GM12878 (cell line): Measurements from ENCODE around the gene RFXANK. TPM values are rescaled to one million over a fixed set of nuclear protein-coding genes. Genes with fewer than 3 reads are reported as not detected.

Experiments used
- CUX1 ChIP-seq: IDR thresholded peaks from 2 replicates; pipeline ENCODE4 v1.6.1; 2012; ENCODE audit warnings: improper control_type of control experiment, low read depth, low read length; ENCODE audit not compliant: insufficient replicate concordance
- EGR1 ChIP-seq, 2 experiments: IDR thresholded peaks; 1 replicate in 1 of 2; 2 replicates in 1 of 2; pipeline ENCODE4 v1.6.1; 2011 to 2012; ENCODE audit warnings: low read depth in 2 of 2, low read length in 2 of 2, borderline replicate concordance in 1 of 2, mild to moderate bottlenecking in 1 of 2, moderate library complexity in 1 of 2
- ETV6 ChIP-seq, 2 experiments: fragments of 450-650 bp in 1 of 2; IDR thresholded peaks in 1 of 2; conservative IDR thresholded peaks in 1 of 2; 2 replicates each; pipeline ENCODE4 v1.6.1; 2014; ENCODE audit warnings: antibody characterized with exemption in 1 of 2, borderline replicate concordance in 1 of 2, low read depth in 1 of 2, mild to moderate bottlenecking in 1 of 2, moderate library complexity in 1 of 2
- HDAC6 ChIP-seq: fragments of 200-600 bp; sonication (generic); IDR thresholded peaks from one replicate; pipeline ENCODE4 v1.8.0; 2017; ENCODE audit warnings: antibody characterized with exemption; ENCODE audit not compliant: unreplicated experiment
- KAT2A ChIP-seq: conservative IDR thresholded peaks from 2 replicates; pipeline ENCODE4 v1.6.1; 2011; ENCODE audit warnings: low read depth, low read length; ENCODE audit not compliant: control insufficient read depth
- NFXL1 ChIP-seq: fragments of 450-650 bp; IDR thresholded peaks from 2 replicates; pipeline ENCODE4 v1.6.1; 2017; ENCODE audit warnings: antibody characterized with exemption, mild to moderate bottlenecking, borderline replicate concordance
- POLR2A ChIP-seq: IDR thresholded peaks from 2 replicates; pipeline ENCODE4 v1.6.1; 2011; ENCODE audit warnings: low read depth, mild to moderate bottlenecking, low read length
- SPI1 ChIP-seq: IDR thresholded peaks from 2 replicates; pipeline ENCODE4 v1.6.1; 2011; ENCODE audit warnings: low read depth, mild to moderate bottlenecking, low read length, moderate library complexity, borderline replicate concordance; ENCODE audit not compliant: insufficient read depth
- SREBF2 ChIP-seq: IDR thresholded peaks from 2 replicates; pipeline ENCODE4 v1.6.1; 2012; ENCODE audit warnings: mild to moderate bottlenecking, low read length
- SRF ChIP-seq, 2 experiments: IDR thresholded peaks; 2 replicates each; pipeline ENCODE4 v1.6.1; 2011; ENCODE audit warnings: low read depth in 2 of 2, low read length in 2 of 2, mild to moderate bottlenecking in 1 of 2, moderate library complexity in 1 of 2
- ZNF592 ChIP-seq: fragments of 450-650 bp; IDR thresholded peaks from 2 replicates; pipeline ENCODE4 v1.6.1; 2017; ENCODE audit warnings: mild to moderate bottlenecking, moderate library complexity
- polyA plus RNA-seq, 11 experiments: library from polyadenylated mRNA; depleted of rRNA in 4 of 11; unstranded in 6 of 11; stranded (reverse) in 5 of 11; fragments of >200 nt; fragmentation: Nextera tagmentation in 4 of 11; fragmentation: Illumina TruSeq in 1 of 11; extraction: Ambion mirVana in 4 of 11; extraction: Trizol in 1 of 11; gene quantifications; 1 replicate in 1 of 11; 2 replicates in 10 of 11; pipeline versions ENCODE4 v1.2.1 to v1.2.3, GENCODE V29; 2011 to 2016; ENCODE audit warnings: inconsistent platforms in 2 of 11, missing spikeins in 2 of 11, low read depth in 1 of 11
- total RNA-seq, 4 experiments: library from RNA; depleted of rRNA in 3 of 4; stranded (reverse); fragments of >200 nt in 3 of 4; fragmentation: Illumina TruSeq in 1 of 4; extraction: Trizol in 1 of 4; gene quantifications; 2 replicates each; pipeline versions ENCODE4 v1.2.1 to v1.2.3, GENCODE V29; 2013 to 2021
- TF ChIP-seq, protein P1 (sequence below): fragments of 450-650 bp; IDR thresholded peaks from 2 replicates; pipeline ENCODE4 v1.6.1; 2018; ENCODE audit warnings: mild to moderate bottlenecking, low read depth, moderate library complexity; ENCODE audit not compliant: partially characterized antibody
- TF ChIP-seq, protein P2 (sequence below): fragments of 450-650 bp; IDR thresholded peaks from 2 replicates; pipeline ENCODE4 v1.6.1; 2017; ENCODE audit warnings: borderline replicate concordance

Gene RFXANK
- total and polyA plus RNA-seq, 10 of the 15 experiments (the other 5 are each of a cell fraction or from before 2014, with no cell fraction given) = 70.8 to 125 (median 95.7) TPM

- TF ChIP-seq CUX1 (no peak), ZNF592 (no peak), EGR1 (IDR thresholded peaks at IDR 0.05; ENCODE audit: borderline replicate concordance in 1 of 2, low read depth in 2 of 2, low read length in 2 of 2) (peak in 1 of 2 experiments; percentile 68; a peak in 1 of 3 replicates), SPI1 (no peak), SREBF2 (no peak), HDAC6 (no peak), POLR2A (0 out of 2 replicates have a peak, but pooled peaks have one; percentile 36), NFXL1 (no peak), ETV6 (conservative IDR thresholded peaks at IDR 0.05 in 1 of 2, IDR thresholded peaks at IDR 0.05 in 1 of 2; ENCODE audit: borderline replicate concordance in 1 of 2, low read depth in 1 of 2) (no peak), SRF (IDR thresholded peaks at IDR 0.05; ENCODE audit: low read depth in 2 of 2, low read length in 2 of 2) (no peak), KAT2A (no peak)
- TF ChIP-seq, protein P1, sequence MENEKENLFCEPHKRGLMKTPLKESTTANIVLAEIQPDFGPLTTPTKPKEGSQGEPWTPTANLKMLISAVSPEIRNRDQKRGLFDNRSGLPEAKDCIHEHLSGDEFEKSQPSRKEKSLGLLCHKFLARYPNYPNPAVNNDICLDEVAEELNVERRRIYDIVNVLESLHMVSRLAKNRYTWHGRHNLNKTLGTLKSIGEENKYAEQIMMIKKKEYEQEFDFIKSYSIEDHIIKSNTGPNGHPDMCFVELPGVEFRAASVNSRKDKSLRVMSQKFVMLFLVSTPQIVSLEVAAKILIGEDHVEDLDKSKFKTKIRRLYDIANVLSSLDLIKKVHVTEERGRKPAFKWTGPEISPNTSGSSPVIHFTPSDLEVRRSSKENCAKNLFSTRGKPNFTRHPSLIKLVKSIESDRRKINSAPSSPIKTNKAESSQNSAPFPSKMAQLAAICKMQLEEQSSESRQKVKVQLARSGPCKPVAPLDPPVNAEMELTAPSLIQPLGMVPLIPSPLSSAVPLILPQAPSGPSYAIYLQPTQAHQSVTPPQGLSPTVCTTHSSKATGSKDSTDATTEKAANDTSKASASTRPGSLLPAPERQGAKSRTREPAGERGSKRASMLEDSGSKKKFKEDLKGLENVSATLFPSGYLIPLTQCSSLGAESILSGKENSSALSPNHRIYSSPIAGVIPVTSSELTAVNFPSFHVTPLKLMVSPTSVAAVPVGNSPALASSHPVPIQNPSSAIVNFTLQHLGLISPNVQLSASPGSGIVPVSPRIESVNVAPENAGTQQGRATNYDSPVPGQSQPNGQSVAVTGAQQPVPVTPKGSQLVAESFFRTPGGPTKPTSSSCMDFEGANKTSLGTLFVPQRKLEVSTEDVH = no peak
- TF ChIP-seq, protein P2, sequence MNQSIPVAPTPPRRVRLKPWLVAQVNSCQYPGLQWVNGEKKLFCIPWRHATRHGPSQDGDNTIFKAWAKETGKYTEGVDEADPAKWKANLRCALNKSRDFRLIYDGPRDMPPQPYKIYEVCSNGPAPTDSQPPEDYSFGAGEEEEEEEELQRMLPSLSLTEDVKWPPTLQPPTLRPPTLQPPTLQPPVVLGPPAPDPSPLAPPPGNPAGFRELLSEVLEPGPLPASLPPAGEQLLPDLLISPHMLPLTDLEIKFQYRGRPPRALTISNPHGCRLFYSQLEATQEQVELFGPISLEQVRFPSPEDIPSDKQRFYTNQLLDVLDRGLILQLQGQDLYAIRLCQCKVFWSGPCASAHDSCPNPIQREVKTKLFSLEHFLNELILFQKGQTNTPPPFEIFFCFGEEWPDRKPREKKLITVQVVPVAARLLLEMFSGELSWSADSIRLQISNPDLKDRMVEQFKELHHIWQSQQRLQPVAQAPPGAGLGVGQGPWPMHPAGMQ = no peak
Measured at GRCh38 chr19:19171821-19172532, 20.1 kb upstream of the RFXANK start (continued).
